GM12874 (cell line): Measurements from ENCODE around the gene CMTM6.

Source experiments
- TF ChIP-seq, protein P1 (sequence below): IDR thresholded peaks from 2 replicates; pipeline ENCODE4 v1.5.1; 2011; ENCODE audit warnings: low read depth, mild to moderate bottlenecking, control low read depth, low read length, moderate library complexity; ENCODE audit not compliant: insufficient read depth

CMTM6 gene

DNA sequence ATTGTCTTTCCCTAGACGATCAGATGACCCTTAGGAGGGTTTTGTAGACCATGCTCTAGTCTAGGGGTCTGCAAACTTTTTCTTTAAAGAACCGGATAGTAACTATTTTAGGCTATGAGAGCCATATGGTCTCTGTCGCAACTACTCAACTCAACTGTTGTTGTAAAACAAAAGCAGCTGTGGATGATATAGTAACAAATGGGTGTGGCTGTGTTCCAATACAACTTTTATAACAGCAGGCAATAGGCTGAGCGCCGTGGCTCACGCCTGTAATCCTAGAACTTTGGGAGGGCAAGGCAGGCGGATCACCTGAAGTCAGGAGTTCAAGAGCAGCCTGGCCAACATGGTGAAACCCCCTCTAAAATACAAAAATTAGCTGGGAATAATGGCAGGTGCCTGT, 6.1 kb upstream of the CMTM6 start:
- TF ChIP-seq, protein P1, sequence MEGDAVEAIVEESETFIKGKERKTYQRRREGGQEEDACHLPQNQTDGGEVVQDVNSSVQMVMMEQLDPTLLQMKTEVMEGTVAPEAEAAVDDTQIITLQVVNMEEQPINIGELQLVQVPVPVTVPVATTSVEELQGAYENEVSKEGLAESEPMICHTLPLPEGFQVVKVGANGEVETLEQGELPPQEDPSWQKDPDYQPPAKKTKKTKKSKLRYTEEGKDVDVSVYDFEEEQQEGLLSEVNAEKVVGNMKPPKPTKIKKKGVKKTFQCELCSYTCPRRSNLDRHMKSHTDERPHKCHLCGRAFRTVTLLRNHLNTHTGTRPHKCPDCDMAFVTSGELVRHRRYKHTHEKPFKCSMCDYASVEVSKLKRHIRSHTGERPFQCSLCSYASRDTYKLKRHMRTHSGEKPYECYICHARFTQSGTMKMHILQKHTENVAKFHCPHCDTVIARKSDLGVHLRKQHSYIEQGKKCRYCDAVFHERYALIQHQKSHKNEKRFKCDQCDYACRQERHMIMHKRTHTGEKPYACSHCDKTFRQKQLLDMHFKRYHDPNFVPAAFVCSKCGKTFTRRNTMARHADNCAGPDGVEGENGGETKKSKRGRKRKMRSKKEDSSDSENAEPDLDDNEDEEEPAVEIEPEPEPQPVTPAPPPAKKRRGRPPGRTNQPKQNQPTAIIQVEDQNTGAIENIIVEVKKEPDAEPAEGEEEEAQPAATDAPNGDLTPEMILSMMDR = no peak

DNA sequence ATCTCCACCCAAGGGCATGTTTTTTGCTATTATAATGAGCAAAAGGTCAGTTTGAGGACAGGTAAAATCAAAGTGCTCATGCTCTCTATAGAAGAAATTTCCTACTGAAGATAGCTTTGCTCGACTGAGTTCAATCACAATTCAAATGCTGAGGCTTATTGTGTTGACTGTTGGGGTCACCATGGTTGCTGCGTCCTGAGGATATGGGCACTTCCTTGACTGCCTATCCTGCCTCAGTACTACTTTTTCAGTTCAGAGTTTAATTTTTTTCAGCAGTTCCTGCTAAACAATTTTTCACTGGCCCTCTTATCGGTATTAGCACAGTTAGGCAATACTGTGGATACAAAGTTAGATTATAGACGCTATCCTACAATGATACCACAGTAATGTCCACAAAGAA, 3.8 kb upstream of the CMTM6 start:
- TF ChIP-seq, protein P1 = no peak

DNA sequence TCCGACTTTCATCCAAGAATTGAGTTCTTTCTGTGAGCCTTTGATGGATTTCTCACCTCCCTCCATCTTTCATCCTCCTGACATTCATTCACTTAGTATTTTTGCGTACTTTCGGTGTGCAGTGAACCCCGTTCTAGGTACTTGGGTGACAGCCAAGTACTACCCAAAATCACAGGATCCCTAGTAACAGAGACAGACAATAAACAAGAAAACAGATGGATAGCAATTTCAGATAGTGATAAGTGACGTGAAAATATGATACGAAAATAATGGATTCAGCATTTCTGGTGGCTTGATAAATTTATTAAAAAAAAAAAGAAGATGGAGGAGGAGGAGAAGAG, 264 bp upstream of the CMTM6 start:
- TF ChIP-seq, protein P1 = no peak

- TF ChIP-seq, protein P1 = no peak
Measured at GRCh38 chr3:32501783-32502117, 902 bp downstream of the CMTM6 start.

DNA sequence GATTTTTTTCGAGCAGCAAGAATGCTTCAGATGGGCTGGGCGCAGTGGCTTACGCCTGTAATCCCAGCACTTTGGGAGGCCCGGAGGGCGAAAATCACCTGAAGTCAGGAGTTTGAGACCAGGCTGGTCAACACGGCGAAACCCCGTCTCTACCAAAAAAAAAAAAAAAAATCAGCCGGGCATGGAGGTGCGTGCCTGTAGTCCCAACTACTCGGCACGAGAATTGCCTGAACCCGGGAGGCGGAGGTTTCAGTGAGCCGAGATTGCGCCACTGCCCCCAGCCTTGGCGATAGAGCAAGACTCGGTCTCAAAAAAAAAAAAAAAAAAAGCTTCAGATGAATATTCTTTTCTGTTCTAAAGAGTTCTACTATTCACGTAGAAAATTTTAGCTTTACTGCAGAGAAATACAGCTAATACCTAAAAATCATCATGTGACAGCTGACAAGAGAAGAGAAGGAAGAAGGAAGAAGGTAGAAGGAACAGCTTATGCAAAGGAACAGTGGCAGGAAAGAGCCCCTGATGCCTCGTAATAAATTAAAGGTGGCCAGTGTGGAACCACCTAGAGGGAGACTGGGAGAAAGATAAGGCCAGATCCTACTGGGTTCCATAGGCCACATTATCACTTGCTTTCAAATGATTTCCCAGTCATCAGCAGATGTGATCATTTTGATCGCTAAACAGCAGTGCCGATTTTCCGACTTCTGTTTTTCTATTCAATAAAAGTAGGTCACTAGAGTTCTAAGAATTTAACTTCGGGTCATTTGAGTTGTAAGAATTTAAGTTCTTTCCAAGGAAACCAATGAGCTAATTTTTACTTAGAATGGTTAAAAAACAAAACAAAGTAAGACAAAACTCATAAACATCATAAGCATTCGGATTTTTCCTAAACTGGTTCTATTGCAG, 1.5 kb downstream of the CMTM6 start:
- TF ChIP-seq, protein P1 = no peak

DNA sequence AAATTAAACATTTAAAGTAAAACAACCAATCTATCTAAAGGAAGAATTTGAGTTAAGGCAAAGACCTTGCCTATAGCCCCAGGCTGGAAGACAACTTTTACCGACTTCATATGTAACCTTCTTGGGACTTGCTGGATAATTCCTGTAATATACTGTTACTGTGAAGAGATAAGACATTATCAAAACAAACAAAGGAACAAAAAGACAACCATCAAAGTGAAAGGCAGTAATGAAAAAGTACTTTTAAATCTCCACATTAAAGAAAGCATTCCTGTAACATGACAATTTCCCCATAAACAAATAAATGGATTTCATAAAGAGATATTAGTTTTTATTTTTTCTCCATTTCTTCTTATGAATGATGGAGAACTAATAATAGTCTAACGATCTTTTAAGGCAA, 2.4 kb downstream of the CMTM6 start:
- TF ChIP-seq, protein P1 = no peak

DNA sequence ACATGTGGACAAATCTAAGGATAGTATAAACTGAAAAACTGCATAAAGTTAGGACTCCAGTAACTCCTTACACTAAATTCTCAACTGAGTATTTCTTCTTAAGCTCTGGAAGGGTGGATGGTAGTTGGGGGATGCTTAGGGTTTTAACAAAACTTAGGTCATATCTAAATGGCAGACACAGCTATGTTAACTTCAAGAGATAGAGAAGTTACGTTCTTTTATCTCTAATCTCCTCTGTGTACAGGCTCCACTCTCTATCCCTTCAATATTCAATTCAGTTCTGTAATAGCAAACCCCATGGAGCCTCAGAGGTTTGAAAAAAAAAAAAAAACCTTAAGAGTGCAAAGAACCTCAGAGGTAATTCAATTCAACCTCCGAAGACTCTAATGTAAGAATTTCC, 3.1 kb downstream of the CMTM6 start:
- TF ChIP-seq, protein P1 = no peak
